A673 (cell line): ENCODE results near the gene VIT. TPM values are rescaled to one million over a fixed set of nuclear protein-coding genes. Genes with fewer than 3 reads are reported as not detected.

Source experiments
- BruUV-seq: library from RNA; stranded (reverse); fragments of 400-500 nt; replicated peaks from 2 replicates; lab custom pipeline; 2021; lab: Mats Ljungman, UMichigan
- CTCF ChIA-PET: fragments of 300-600 bp; sonication (Branson Sonifier 250); formaldehyde crosslinking; loops from one replicate; lab custom pipeline; 2022; ENCODE audit warnings: antibody characterized with exemption; lab: Charles Lee
- POLR2A ChIA-PET: fragments of 300-600 bp; sonication (Branson Sonifier 250); formaldehyde crosslinking; loops from one replicate; lab custom pipeline; 2022; ENCODE audit warnings: antibody characterized with exemption; ENCODE audit not compliant: low non-redundant PET; lab: Charles Lee
- DNase-seq: peaks from one replicate; pipeline ENCODE4 v3.0.0-alpha.2; 2015; ENCODE audit warnings: low spot score
- H3K27ac ChIP-seq: fragments of 200-600 bp; sonication (generic); 2 replicates; pipeline ENCODE4 v1.5.1; 2016; ENCODE audit warnings: mixed run types, low read depth, mild to moderate bottlenecking, mixed read lengths, antibody characterized with exemption, low read length; ENCODE audit not compliant: poor library complexity, severe bottlenecking
- H3K27me3 ChIP-seq: fragments of 200-600 bp; sonication (generic); replicated peaks from 2 replicates; pipeline ENCODE4 v1.6.1; 2017; ENCODE audit warnings: mixed run types, low read depth, mild to moderate bottlenecking, mixed read lengths, antibody characterized with exemption, low read length; ENCODE audit not compliant: insufficient read depth, poor library complexity
- H3K36me3 ChIP-seq: fragments of 200-600 bp; sonication (generic); 2 replicates; pipeline ENCODE4 v1.6.1; 2016; ENCODE audit warnings: mixed run types, mild to moderate bottlenecking, mixed read lengths, antibody characterized with exemption, low read length; ENCODE audit not compliant: insufficient read depth, poor library complexity, severe bottlenecking
- H3K4me1 ChIP-seq: fragments of 200-600 bp; sonication (generic); 2 replicates; pipeline ENCODE4 v1.6.1; 2017; ENCODE audit warnings: mixed run types, mild to moderate bottlenecking, mixed read lengths, antibody characterized with exemption, low read length; ENCODE audit not compliant: insufficient read depth, poor library complexity, severe bottlenecking
- H3K4me3 ChIP-seq: fragments of 200-600 bp; sonication (generic); 2 replicates; pipeline ENCODE4 v1.5.1; 2016; ENCODE audit warnings: low read depth, mixed run types, mild to moderate bottlenecking, mixed read lengths, low read length; ENCODE audit not compliant: poor library complexity, severe bottlenecking
- H3K9me3 ChIP-seq: fragments of 200-600 bp; sonication (generic); 2 replicates; pipeline ENCODE4 v1.6.1; 2016; ENCODE audit warnings: mixed run types, low read depth, mild to moderate bottlenecking, mixed read lengths, antibody characterized with exemption, low read length; ENCODE audit not compliant: poor library complexity, severe bottlenecking
- EZH2 ChIP-seq: fragments of 200-600 bp; sonication (generic); IDR thresholded peaks from 2 replicates; pipeline ENCODE4 v1.6.1; 2017; ENCODE audit warnings: borderline replicate concordance, low read depth, mild to moderate bottlenecking, mixed read lengths, antibody characterized with exemption, low read length; ENCODE audit not compliant: poor library complexity, severe bottlenecking
- intact Hi-C: fragments of 100-400 bp; cut with micrococcal nuclease; formaldehyde crosslinking; loops from one replicate; pipeline ENCODE4 v1.10.0; 2022; ENCODE audit not compliant: unreplicated experiment
- total RNA-seq: library from RNA; stranded (reverse); gene quantifications from 2 replicates; pipeline ENCODE4 v1.2.3, GENCODE V29; 2021
- TF ChIP-seq, protein P1 (sequence below): fragments of 300-800, 200-600 bp; sonication (generic); conservative IDR thresholded peaks from 2 replicates; pipeline ENCODE4 v1.5.1; 2017; ENCODE audit warnings: low read depth, mild to moderate bottlenecking, antibody characterized with exemption, low read length, moderate library complexity, mixed read lengths

Gene VIT
- total RNA-seq, 1 experiment from 2014 or later = not detected

- intact Hi-C loops = no loop called here
- DNase-seq = no peak
- CTCF ChIA-PET = no interaction called here
- no peaks in the 10 kb centered on the region for H3K27me3 ChIP-seq
- POLR2A ChIA-PET = no interaction called here
- no peak overlapping the region for H3K27ac ChIP-seq
- no peak for TF ChIP-seq EZH2
- TF ChIP-seq, protein P1, sequence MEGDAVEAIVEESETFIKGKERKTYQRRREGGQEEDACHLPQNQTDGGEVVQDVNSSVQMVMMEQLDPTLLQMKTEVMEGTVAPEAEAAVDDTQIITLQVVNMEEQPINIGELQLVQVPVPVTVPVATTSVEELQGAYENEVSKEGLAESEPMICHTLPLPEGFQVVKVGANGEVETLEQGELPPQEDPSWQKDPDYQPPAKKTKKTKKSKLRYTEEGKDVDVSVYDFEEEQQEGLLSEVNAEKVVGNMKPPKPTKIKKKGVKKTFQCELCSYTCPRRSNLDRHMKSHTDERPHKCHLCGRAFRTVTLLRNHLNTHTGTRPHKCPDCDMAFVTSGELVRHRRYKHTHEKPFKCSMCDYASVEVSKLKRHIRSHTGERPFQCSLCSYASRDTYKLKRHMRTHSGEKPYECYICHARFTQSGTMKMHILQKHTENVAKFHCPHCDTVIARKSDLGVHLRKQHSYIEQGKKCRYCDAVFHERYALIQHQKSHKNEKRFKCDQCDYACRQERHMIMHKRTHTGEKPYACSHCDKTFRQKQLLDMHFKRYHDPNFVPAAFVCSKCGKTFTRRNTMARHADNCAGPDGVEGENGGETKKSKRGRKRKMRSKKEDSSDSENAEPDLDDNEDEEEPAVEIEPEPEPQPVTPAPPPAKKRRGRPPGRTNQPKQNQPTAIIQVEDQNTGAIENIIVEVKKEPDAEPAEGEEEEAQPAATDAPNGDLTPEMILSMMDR = no peak
- H3K9me3 ChIP-seq = no peaks in the 10 kb centered on the region
- no peak overlapping the region for H3K4me3 ChIP-seq
- no peaks in the 10 kb centered on the region for H3K36me3 ChIP-seq
- BruUV-seq = no TSS peak
- no peaks in the 10 kb centered on the region for H3K4me1 ChIP-seq
These were observed 96.4 kb downstream of the VIT start for GRCh38 chr2:36792951-36793350.

- Histone ChIP-seq H3K27ac (no peak overlapping the region), H3K9me3 (no peaks in the 10 kb centered on the region), H3K4me3 (no peak overlapping the region), H3K36me3 (no peaks in the 10 kb centered on the region), H3K4me1 (no peaks in the 10 kb centered on the region), H3K27me3 (no peaks in the 10 kb centered on the region)
- no TSS peak for BruUV-seq
- no peak for DNase-seq
- ChIA-PET POLR2A (interaction anchor here (0.6 to 0.7 kb wide), 2 partner anchors 27 to 190 kb away, joined by 3 to 6 read pairs; no protein-coding TSS in a partner anchor), CTCF (no interaction called here)
- intact Hi-C loops = no loop called here
- TF ChIP-seq EZH2 = no peak
- TF ChIP-seq, protein P1 = no peak
These were observed 101.0 kb downstream of the VIT start for GRCh38 chr2:36797324-36798070.

DNA sequence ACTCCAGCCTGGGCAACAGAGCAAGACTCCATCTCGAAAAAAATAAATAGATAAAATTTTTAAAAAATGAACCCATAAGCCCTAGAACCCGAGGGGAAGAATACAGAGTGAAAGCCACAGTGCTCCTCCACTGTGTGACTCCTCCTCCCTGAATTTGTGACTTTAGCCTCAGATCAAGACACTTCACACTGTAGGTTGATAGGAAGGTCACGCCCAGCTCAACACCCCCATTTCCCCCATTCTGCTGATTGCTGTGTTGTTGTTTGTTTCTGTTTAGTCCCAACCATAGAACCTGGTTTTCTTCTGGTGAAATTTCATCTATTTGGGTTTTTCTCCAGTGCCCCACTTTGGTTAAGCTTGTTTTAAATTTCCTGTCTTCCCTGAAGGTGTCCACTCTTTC is 102.2 kb downstream of the VIT start:
- Histone ChIP-seq H3K4me1 (no peaks in the 10 kb centered on the region), H3K27ac (no peak overlapping the region), H3K4me3 (no peak overlapping the region), H3K27me3 (no peaks in the 10 kb centered on the region), H3K9me3 (no peaks in the 10 kb centered on the region), H3K36me3 (no peaks in the 10 kb centered on the region)
- BruUV-seq = no TSS peak
- ChIA-PET POLR2A (no interaction called here), CTCF (no interaction called here)
- DNase-seq = no peak
- intact Hi-C loops = no loop called here
- no peak for TF ChIP-seq EZH2
- TF ChIP-seq, protein P1 = no peak
